Left hindlimb (tissue), 1 donor: ENCODE measurements around the gene ADM2.

Experiments used
- DNase-seq: peaks from one replicate; pipeline ENCODE4 v3.0.0-alpha.2; 2018

Gene ADM2

GRCh38 chr22:50485221-50486131 lies 4.1 kb downstream of the ADM2 start:
- no peak for DNase-seq

GRCh38 chr22:50486561-50487289 lies 5.4 kb downstream of the ADM2 start, which contains the start of gene MIOX:
Gene MIOX, plus strand, starts transcription at chr22:50486859. Its CDS starts 39 bp downstream, at chr22:50486898.
- DNase-seq, result no peak

DNA sequence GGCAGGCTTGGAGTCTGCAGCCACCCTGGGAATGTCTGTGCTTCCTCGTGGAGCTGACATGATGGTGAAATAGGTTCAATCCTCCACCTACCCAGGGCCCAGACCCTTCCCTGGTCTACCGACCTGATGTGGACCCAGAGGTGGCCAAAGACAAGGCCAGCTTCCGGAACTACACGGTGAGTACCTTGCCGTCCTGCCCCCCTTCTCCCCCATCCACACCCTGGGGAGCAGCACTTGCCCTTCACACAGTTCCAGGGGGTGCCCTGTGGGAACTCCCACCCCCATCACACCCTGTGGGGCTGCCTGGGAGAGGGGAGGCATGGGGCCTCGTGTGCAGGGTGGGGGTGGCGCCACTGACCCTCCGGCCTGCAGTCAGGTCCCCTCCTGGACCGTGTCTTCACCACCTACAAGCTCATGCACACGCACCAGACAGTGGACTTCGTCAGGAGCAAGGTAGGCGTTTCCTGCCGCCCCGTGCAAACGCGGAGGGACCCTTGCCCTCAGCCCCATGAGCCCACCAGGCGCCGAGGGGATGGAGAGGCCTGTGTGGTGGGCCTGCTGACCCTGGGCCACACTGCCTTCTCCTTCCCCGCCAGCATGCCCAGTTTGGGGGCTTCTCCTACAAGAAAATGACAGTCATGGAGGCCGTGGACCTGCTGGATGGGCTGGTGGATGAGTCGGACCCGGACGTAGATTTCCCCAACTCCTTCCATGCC lies 6.1 kb downstream of the ADM2 start:
- DNase-seq, result peak; percentile 20

GRCh38 chr22:50488006-50488677 lies 6.8 kb downstream of the ADM2 start:
- no peak for DNase-seq

GRCh38 chr22:50488886-50489285 lies 7.5 kb downstream of the ADM2 start:
- no peak for DNase-seq

DNA sequence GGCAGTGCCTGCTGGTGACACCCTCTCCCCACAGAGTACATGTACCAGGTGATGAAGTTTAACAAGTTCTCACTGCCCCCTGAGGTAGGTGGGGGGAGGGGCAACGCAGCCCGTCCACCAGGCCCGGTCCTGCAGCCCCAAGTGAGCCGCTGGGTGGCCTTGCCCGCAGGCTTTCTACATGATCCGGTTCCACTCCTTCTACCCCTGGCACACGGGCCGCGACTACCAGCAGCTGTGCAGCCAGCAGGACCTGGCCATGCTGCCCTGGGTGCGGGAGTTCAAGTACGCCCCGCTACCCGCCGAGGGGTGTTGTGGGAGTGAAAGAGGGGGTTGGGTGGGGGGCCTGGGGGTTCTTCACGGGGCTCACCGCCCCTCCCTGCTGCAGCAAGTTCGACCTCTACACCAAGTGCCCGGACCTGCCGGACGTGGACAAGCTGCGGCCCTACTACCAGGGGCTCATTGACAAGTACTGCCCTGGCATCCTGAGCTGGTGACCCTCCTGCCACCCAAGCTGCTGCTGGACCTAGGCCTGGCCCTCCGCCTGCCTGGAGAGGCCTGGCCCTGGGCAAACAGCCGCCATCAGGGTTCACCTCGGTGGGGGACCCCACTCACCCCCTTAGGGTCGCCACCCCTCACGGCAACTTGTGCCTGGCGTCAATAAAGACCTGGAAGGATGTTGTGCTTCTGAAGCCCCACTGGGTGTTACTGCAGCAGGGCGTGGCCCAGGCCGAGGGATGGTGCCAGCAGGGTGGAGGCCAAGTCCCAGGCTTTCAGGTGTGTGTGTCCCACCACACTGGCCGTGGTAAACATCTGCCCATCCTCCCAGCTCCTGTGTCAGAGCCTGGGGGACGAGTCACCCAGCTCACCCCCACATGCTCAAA lies 8.3 kb downstream of the ADM2 start:
- DNase-seq, result no peak

DNA sequence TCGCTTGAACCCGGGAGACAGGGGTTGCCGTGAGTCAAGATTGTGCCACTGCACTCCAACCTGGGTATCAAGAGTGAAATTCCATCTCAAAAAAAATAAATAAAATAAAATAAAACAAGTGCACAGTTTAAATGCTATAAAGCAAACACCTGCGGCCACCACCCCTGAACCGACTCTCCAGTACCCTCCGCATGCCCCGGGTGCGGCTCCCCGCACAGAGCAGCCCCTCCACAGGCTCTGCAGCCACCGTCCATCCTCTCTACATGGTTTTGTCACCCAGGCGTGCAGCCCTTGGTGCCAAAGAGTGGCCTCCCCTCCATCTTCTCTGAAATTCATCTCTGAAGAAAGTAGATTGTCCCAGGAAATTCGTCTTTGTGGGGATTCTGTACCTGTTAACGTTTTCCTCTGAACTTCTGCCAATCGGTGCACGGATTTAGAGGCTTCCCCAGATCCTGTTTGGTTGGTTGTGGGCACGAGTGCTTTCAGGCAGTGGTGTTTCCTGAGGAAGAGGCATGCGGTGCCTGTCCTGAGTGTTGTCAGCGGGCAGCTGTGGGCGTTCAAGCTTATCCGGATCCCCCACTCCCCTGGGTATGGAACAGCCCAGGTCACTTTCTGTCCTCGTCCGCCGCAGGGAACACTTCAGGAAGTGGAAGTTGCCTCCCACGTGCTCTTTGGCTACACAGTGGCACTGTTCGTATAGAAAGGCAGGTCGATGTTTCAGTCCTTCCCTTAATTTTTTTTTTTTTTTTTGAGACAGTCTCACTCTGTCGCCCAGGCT lies 9.4 kb downstream of the ADM2 start:
- no peak for DNase-seq

DNA sequence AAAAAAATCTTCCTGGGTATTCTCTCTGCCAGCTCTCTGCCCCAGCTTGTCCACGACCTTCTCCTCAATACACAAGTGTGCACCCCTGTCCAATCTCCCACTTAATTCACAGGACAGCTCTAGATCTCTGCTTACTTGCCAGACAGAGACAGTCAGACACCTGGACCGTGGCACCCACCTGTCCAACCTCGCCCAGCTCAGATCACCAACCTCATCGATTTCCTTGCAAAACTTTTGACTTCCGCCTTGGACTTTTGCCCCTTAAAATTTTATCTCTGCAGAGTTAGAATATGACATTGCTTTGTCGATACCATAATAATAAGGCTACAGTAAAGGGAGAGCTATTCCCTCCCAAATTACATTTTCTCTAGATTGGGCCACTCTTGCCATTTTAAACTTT lies 15.8 kb downstream of the ADM2 start:
- DNase-seq, result no peak

DNA sequence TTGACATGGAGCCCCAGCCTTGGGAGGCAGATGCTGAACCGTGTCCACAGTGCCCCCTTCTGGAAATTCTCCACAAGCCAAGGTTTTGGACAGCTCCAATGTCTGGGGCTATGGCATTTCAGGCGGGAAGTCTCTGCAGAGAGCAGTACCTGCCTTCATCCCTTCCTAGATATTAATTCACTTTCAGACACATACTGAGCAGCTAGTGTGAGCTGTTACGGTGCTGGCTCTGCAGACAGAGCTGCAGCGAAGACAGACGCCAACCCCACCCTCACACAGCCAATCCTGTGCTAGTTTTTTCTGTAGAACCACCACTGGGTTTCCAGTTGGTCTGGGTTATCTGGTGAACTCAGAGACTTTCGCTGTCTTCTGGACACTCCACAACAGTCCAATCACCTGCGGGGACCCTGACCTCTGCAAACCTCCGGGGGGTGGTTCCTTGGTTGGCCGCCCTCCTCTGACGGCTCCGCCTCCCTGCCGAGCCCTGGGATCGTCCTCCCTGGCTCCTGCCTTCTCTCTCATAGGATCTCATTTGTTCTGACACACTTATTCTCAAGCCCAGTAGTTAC lies 17.1 kb downstream of the ADM2 start:
- DNase-seq, result no peak

DNA sequence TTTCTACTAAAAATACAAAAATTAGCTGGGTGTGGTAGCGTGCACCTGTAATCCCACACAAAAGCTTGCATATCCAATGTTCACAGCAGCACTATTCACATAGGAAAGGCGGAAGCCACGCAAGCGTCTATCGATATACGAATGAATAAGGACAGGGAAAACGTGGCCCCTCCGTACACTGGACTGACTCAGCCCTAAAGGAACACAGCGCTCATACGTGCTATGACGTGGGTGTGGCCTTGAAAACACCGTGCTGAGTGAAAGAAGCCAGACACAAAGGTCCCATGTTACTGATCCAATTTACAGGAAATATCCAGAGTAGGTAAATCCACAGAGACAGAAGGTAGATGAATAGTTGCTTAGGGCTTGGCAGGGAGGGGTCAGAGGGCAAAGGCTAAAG lies 19.1 kb downstream of the ADM2 start:
- no peak for DNase-seq

DNA sequence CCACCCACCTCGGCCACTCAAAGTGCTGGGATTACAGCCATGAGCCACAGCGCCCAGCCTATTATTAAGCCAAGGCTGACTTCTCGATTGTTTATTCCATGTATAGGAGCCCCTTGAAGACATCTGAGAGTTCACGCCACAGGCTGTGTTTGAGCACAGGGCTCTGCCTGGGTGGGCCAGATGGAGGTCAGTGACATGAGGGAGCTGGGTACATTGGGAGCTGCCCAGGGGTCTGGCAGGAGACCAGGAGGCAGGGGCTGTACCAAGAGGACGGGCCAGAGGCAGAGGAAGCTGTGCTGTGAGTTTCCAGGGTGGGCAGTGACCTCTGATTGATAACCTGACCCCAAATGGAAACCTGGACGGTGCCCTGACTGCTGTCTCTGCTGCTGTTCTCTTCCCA lies 20.8 kb downstream of the ADM2 start:
- DNase-seq, result no peak

DNA sequence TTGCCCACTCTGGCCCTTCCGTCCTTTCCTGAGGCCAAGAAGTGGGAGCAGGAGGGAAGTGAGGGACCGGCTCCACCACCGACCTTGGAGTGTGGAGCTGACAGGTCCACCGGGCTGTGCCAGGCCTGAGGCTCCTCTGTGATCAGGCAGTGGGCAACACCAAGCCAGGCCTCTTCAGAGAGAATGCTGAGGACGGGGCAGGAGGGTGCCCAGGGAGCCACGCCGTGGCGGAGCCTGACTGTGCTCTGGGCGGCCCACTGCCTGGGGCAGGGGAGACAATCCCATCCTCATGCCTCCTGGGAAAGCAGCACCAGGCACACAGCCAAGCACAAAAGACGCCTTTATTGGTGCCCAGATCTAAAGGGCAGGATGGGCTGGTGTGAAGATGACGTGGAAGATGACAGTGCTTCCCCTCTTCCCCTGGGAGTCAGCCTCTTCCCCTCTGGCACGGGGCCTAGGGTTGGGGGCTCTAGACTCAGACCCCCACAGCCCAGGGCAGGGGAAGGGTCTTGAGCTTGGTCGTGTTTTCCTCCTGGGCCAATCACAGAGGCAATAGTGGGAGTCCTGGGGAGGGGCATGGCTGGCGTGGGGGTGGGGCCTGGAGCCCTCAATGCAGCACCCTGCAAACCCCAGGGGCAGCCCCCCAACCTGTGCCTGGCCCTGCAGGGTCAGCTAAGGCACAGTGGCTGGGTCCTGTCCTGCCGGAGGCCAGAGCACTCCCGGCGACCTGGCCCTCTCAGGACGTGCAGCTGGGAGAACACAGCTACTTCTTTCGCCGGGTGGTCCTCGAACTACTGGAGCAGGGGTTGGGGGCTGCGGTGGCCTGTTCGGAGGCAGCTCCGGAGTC lies 21.5 kb downstream of the ADM2 start:
- DNase-seq, result no peak

DNA sequence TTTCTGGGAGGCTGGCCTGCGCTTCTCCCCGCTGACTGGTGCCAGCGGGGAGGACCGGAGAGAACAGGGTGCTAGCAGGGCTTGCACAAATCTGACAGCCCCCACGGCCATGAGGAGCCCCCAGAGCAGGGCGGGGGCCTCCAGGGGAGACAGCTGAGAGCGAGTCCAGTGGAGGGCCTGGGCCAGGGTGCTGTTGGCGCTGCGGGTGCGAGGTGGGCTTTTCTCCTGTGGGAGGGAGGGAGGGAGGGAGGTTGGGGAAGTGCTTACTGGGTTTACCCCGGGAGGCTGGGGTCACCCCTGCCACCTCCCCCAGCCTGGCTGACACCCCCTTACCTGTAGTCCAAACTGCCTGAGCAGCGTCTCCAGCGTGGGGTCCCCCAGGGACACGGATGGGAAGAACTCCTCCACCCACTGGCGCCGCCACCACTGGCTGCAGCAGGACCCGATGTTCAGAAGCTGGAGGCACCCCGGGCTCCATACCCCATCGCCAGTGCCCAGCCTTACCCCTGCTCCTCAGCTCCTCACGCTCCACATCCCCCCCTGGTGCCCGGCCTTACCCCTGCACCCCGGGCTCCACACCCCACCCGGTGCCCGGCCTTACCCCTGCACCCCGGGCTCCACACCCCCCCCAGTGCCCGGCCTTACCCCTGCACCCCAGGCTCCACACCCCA lies 22.3 kb downstream of the ADM2 start:
- no peak for DNase-seq

DNA sequence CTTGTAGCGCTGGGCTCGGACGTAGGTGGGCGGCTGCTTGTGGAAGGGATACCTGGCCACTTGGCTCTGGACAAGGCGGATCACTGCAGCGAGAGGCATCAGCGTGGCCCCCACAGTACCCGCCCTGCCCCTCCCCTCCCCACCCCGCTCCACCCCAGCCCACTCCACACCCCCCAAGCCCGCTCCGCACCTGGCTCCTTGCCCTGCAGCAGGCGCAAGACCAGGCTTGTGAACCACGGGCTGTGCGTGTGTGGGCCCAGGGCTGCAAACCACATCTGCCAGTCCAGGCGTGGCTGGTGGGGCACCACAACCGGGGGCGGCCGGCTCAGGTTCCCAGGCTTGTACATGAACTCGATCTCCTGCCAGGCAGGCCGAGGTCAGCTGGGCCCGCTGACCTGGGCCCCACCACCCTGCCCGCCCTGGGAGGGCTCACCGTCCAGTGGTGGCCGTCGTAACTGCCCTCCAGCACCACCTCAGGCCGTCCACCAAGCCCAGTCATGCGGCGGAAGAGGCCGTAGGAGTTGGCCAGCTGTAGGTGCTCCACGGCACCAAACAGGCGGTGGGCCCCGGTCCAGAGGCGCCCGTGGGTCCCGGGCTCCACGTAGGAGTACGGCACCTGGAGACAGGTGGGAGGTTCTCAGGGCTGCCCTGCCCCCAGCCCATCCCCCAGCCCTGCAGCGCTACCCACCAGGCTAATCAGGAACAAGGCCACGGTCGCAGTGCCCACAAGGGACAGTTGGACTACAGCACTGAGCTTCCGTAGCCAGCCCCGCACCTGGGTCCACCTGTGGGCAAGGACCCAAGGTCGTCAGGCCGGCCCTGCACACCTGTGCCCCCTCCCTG lies 23.2 kb downstream of the ADM2 start:
- no peak for DNase-seq

- DNase-seq, result no peak
Observed at GRCh38 chr22:50505276-50505775, 24.0 kb downstream of the ADM2 start.

GRCh38 chr22:50505776-50506610 lies 24.6 kb downstream of the ADM2 start:
- DNase-seq, result no peak
